Stomach smooth muscle (tissue), 2 donors: Measurements from ENCODE around the gene USP27X.

Experiments
- H3K27ac ChIP-seq: one replicate; pipeline ENCODE4 v1.7.0; 2013; ENCODE audit warnings: mild to moderate bottlenecking, low read length, inconsistent platforms
- H3K27me3 ChIP-seq, 2 donors: one replicate each; pipeline ENCODE4 v1.7.0; 2013; ENCODE audit warnings: low read length in 2 of 2; ENCODE audit not compliant: insufficient read depth in 2 of 2, control insufficient read depth in 1 of 2
- H3K36me3 ChIP-seq, 2 donors: one replicate each; pipeline ENCODE4 v1.7.0; 2013; ENCODE audit warnings: low read length in 2 of 2; ENCODE audit not compliant: control insufficient read depth in 2 of 2, insufficient read depth in 2 of 2
- H3K4me1 ChIP-seq: one replicate; pipeline ENCODE4 v1.7.0; 2013; ENCODE audit warnings: low read length; ENCODE audit not compliant: control insufficient read depth, insufficient read depth
- H3K4me3 ChIP-seq, 2 donors: one replicate each; pipeline ENCODE4 v1.7.0; 2013; ENCODE audit warnings: low read length in 2 of 2
- H3K9ac ChIP-seq, 2 donors: one replicate each; pipeline ENCODE4 v1.7.0; 2013; ENCODE audit warnings: low read length in 2 of 2, mild to moderate bottlenecking in 1 of 2
- H3K9me3 ChIP-seq, 2 donors: one replicate each; pipeline ENCODE4 v1.7.0; 2013; ENCODE audit warnings: low read length in 2 of 2; ENCODE audit not compliant: control insufficient read depth in 2 of 2
- donor health status: healthy.
- donor health status: Pancreatic carcinoma.

The USP27X gene

DNA sequence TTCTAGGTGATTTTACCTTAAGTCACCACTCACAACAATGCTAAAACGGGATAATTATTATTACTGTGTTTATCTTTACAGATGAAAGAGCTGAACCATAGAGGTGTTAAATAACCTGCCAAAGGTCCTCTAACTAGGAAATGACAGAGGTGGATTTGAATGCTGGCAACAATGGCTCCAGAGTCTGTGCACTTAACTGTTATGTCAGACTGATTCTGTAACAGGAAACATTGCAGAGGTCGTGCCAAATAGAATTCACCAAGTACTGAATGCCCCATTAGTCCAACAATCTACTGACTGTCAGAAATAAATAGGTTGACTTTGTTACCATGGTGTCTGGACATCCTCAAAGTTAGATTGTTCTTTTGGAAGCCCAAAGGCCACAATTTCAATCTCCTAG, 20.9 kb upstream of the USP27X start:
- H3K4me3 ChIP-seq = no peak overlapping the region
- H3K36me3 ChIP-seq = no peaks in the 10 kb centered on the region
- H3K9ac ChIP-seq = no peak overlapping the region
- H3K4me1 ChIP-seq = no peaks in the 10 kb centered on the region
- peaks cover 0 to 4% of the 10 kb centered on the region in 2 donors for H3K27me3 ChIP-seq
- no peaks in the 10 kb centered on the region for H3K9me3 ChIP-seq
- H3K27ac ChIP-seq = no peak overlapping the region

DNA sequence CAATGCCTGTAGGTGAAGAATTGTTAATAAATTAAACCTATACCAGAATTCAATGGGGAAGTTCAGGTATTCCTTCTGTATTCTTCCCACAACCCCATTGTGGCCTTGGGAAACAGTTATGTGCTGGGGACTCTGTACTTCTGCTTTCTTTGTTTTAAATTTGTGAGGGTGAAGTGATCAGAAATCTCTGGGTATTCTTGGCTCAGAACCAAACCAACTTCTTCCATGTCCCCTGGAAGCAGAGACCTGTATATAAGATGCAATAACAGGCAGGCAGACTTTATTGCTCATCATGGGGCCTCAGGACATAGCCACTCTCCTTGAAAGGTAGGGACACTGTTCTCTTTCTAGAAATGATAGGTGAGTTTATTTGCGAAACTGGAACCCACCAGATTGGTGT, 19.8 kb upstream of the USP27X start:
- no peak overlapping the region for H3K4me3 ChIP-seq
- H3K9me3 ChIP-seq = no peaks in the 10 kb centered on the region
- no peaks in the 10 kb centered on the region for H3K4me1 ChIP-seq
- H3K27me3 ChIP-seq = peaks cover 0 to 2% of the 10 kb centered on the region in 2 donors
- no peak overlapping the region for H3K27ac ChIP-seq
- H3K36me3 ChIP-seq = no peaks in the 10 kb centered on the region
- H3K9ac ChIP-seq = no peak overlapping the region

- no peak overlapping the region for H3K27ac ChIP-seq
- H3K4me3 ChIP-seq = no peak overlapping the region
- H3K36me3 ChIP-seq = no peaks in the 10 kb centered on the region
- H3K27me3 ChIP-seq = no peaks in the 10 kb centered on the region
- no peaks in the 10 kb centered on the region for H3K9me3 ChIP-seq
- H3K9ac ChIP-seq = no peak overlapping the region
- H3K4me1 ChIP-seq = no peaks in the 10 kb centered on the region
These were observed 18.3 kb upstream of the USP27X start for GRCh38 chrX:49860867-49861535.

- Histone ChIP-seq H3K27ac (no peak overlapping the region), H3K9ac (no peak overlapping the region), H3K36me3 (no peaks in the 10 kb centered on the region), H3K27me3 (no peaks in the 10 kb centered on the region), H3K4me1 (no peaks in the 10 kb centered on the region), H3K9me3 (no peaks in the 10 kb centered on the region), H3K4me3 (no peak overlapping the region)
These were observed 17.2 kb upstream of the USP27X start for GRCh38 chrX:49862093-49862492.

GRCh38 chrX:49868739-49869138, 10.5 kb upstream of the USP27X start:
- no peak overlapping the region for H3K9ac ChIP-seq
- H3K9me3 ChIP-seq = no peaks in the 10 kb centered on the region
- peaks cover 0 to 7% of the 10 kb centered on the region in 2 donors for H3K27me3 ChIP-seq
- no peak overlapping the region for H3K27ac ChIP-seq
- H3K4me1 ChIP-seq = no peaks in the 10 kb centered on the region
- H3K4me3 ChIP-seq = no peak overlapping the region
- H3K36me3 ChIP-seq = no peaks in the 10 kb centered on the region

- Histone ChIP-seq H3K4me1 (peaks cover 17% of the 10 kb centered on the region), H3K27ac (no peak overlapping the region), H3K36me3 (no peaks in the 10 kb centered on the region), H3K9me3 (peaks cover 0 to 5% of the 10 kb centered on the region in 2 donors), H3K4me3 (no peak overlapping the region), H3K27me3 (peaks cover 0 to 17% of the 10 kb centered on the region in 2 donors), H3K9ac (no peak overlapping the region)
These were observed 2.5 kb upstream of the USP27X start for GRCh38 chrX:49876750-49877149.

GRCh38 chrX:49877397-49878101, 1.7 kb upstream of the USP27X start:
- H3K4me1 ChIP-seq = peaks cover 17% of the 10 kb centered on the region
- peaks cover 0 to 13% of the 10 kb centered on the region in 2 donors for H3K27me3 ChIP-seq
- H3K4me3 ChIP-seq = peak overlapping the region in 1 of 2 donors; percentile 71
- H3K9ac ChIP-seq = peak overlapping the region in 1 of 2 donors; percentile 63
- H3K9me3 ChIP-seq = peaks cover 0 to 5% of the 10 kb centered on the region in 2 donors
- H3K36me3 ChIP-seq = no peaks in the 10 kb centered on the region
- H3K27ac ChIP-seq = peak overlapping the region; percentile 78

GRCh38 chrX:49878128-49878833, 1.0 kb upstream of the USP27X start:
- H3K9me3 ChIP-seq = peaks cover 0 to 5% of the 10 kb centered on the region in 2 donors

DNA sequence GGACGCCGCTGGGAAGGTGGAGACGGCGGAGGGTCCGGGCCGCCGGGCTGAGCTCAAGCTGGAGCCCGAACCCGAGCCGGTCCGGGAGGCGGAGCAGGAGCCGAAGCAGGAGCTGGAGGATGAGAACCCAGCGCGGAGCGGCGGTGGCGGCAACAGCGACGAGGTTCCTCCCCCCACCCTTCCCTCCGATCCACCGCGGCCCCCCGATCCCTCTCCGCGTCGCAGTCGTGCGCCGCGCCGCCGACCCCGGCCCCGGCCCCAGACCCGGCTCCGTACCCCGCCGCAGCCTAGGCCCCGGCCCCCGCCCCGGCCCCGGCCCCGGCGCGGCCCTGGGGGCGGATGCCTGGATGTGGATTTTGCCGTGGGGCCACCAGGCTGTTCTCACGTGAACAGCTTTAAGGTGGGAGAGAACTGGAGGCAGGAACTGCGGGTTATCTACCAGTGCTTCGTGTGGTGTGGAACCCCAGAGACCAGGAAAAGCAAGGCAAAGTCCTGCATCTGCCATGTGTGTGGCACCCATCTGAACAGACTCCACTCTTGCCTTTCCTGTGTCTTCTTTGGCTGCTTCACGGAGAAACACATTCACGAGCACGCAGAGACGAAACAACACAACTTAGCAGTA, 483 bp downstream of the USP27X start:
- peaks cover 17% of the 10 kb centered on the region for H3K4me1 ChIP-seq
- H3K9me3 ChIP-seq = peaks cover 0 to 5% of the 10 kb centered on the region in 2 donors
- H3K9ac ChIP-seq = peak overlapping the region; percentile 51 to 57
- peak overlapping the region; percentile 78 for H3K27ac ChIP-seq
- H3K4me3 ChIP-seq = peak overlapping the region; percentile 60 to 71
- H3K27me3 ChIP-seq = peaks cover 0 to 17% of the 10 kb centered on the region in 2 donors
- no peaks in the 10 kb centered on the region for H3K36me3 ChIP-seq

More at GRCh38 chrX:49878128-49878833, 1.0 kb upstream of the USP27X start:
- H3K36me3 ChIP-seq = no peaks in the 10 kb centered on the region
- peaks cover 17% of the 10 kb centered on the region for H3K4me1 ChIP-seq
- H3K27ac ChIP-seq = peak overlapping the region; percentile 78
- peak overlapping the region; percentile 29 to 71 for H3K4me3 ChIP-seq
- peaks cover 0 to 13% of the 10 kb centered on the region in 2 donors for H3K27me3 ChIP-seq
- peak overlapping the region; percentile 60 to 63 for H3K9ac ChIP-seq

DNA sequence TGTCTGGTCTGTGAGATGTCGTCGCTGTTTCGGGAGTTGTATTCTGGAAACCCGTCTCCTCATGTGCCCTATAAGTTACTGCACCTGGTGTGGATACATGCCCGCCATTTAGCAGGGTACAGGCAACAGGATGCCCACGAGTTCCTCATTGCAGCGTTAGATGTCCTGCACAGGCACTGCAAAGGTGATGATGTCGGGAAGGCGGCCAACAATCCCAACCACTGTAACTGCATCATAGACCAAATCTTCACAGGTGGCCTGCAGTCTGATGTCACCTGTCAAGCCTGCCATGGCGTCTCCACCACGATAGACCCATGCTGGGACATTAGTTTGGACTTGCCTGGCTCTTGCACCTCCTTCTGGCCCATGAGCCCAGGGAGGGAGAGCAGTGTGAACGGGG, 1.4 kb downstream of the USP27X start:
- Histone ChIP-seq H3K9me3 (peaks cover 0 to 5% of the 10 kb centered on the region in 2 donors), H3K4me3 (peak overlapping the region; percentile 60 to 71), H3K9ac (no peak overlapping the region), H3K4me1 (peaks cover 17% of the 10 kb centered on the region), H3K27me3 (peaks cover 0 to 17% of the 10 kb centered on the region in 2 donors), H3K36me3 (no peaks in the 10 kb centered on the region), H3K27ac (no peak overlapping the region)
